Prostate gland (tissue), 2 donors: ENCODE data around the gene PCDHA5.

Experiments
- POLR2AphosphoS5 ChIP-seq: sonication (generic); formaldehyde crosslinking; IDR thresholded peaks from one replicate; pipeline ENCODE4 v1.6.1; 2017; ENCODE audit warnings: antibody characterized with exemption
- TF ChIP-seq, protein P1 (sequence below), 4 experiments: fragments of 200-600 bp in 2 of 4; fragments of 450-650 bp in 2 of 4; sonication (generic) in 2 of 4; IDR thresholded peaks; 1 replicate in 3 of 4; 2 replicates in 1 of 4; pipeline ENCODE4 v1.5.1; 2016 to 2019; ENCODE audit warnings: antibody characterized with exemption in 4 of 4, mild to moderate bottlenecking in 2 of 4, moderate library complexity in 2 of 4

DNA sequence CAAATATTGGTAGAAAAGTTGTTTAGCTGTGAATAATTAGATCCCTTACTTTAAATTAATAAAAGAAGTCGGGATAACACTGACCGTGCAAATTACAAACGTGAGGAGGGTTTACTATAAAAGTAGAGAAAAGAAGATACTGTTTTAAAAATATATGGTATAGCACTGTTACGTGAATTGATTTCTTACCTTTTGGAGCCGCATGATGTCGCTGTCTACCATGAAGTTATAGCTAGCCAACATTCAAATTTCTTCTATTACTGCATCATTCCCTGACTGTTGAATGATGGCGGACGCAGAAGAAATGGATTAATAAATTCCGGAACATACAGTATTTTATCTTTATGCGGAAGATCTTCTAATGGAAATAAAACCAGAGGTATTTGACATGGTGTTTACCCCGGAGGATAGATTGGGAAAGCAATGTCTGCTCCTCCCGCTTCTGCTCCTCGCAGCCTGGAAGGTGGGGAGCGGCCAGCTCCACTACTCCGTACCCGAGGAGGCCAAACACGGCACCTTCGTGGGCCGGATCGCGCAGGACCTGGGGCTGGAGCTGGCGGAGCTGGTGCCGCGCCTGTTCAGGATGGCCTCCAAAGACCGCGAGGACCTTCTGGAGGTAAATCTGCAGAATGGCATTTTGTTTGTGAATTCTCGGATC, 6.4 kb downstream of the PCDHA5 start, which contains the start of gene PCDHA6:
- TF ChIP-seq, protein P1, sequence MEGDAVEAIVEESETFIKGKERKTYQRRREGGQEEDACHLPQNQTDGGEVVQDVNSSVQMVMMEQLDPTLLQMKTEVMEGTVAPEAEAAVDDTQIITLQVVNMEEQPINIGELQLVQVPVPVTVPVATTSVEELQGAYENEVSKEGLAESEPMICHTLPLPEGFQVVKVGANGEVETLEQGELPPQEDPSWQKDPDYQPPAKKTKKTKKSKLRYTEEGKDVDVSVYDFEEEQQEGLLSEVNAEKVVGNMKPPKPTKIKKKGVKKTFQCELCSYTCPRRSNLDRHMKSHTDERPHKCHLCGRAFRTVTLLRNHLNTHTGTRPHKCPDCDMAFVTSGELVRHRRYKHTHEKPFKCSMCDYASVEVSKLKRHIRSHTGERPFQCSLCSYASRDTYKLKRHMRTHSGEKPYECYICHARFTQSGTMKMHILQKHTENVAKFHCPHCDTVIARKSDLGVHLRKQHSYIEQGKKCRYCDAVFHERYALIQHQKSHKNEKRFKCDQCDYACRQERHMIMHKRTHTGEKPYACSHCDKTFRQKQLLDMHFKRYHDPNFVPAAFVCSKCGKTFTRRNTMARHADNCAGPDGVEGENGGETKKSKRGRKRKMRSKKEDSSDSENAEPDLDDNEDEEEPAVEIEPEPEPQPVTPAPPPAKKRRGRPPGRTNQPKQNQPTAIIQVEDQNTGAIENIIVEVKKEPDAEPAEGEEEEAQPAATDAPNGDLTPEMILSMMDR (IDR thresholded peaks at IDR 0.05): peak in 1 of 4 experiments; percentile 12
- TF ChIP-seq POLR2AphosphoS5: no peak
